Testis (tissue), 3 donors: ENCODE measurements around the gene MEF2A. TPM values are rescaled to one million over a fixed set of nuclear protein-coding genes. Genes with fewer than 3 reads are reported as not detected.
A peak's percentile ranks its signal among the peaks of the same experiment; 100 is the strongest.

ENCODE experiments used
- DNase-seq: peaks from one replicate; pipeline ENCODE4 v3.0.0-alpha.2; 2019
- H3K27ac ChIP-seq, 2 donors: fragments of 200-600 bp; sonication (generic); one replicate each; pipeline ENCODE4 v1.5.1; 2019
- H3K27me3 ChIP-seq: fragments of 200-600 bp; sonication (generic); one replicate; pipeline ENCODE4 v1.5.1; 2019
- H3K36me3 ChIP-seq: fragments of 200-600 bp; sonication (generic); one replicate; pipeline ENCODE4 v1.5.1; 2017; ENCODE audit warnings: low read depth; ENCODE audit errors: missing control alignments
- H3K4me1 ChIP-seq: fragments of 200-600 bp; sonication (generic); one replicate; pipeline ENCODE4 v1.5.1; 2019
- H3K4me3 ChIP-seq, 2 donors: fragments of 200-600 bp; sonication (generic); one replicate each; pipeline ENCODE4 v1.5.1; 2017 to 2019
- H3K9me3 ChIP-seq: fragments of 200-600 bp; sonication (generic); one replicate; pipeline ENCODE4 v1.5.1; 2017
- POLR2A ChIP-seq: fragments of 450-650 bp; IDR thresholded peaks from one replicate; pipeline ENCODE4 v1.6.1; 2017; ENCODE audit warnings: antibody characterized with exemption, mild to moderate bottlenecking, moderate library complexity
- WGBS, 2 donors: methylation state at CpG; one replicate each; pipeline ENCODE4 v1.1.5; 2018; 5-methylcytosine and 5-hydroxymethylcytosine counted together
- intact Hi-C: fragments of 100-400 bp; cut with DNase I; formaldehyde crosslinking; loops from one replicate; pipeline ENCODE4 v1.15.1; 2023; ENCODE audit warnings: low total_unique reads
- polyA plus RNA-seq: library from polyadenylated mRNA; stranded (reverse); fragments of 350-450 nt; fragmentation: Illumina TruSeq; extraction: RNeasy Lipid Tissue Mini Kit (QIAGEN cat#74804); gene quantifications from one replicate; pipeline ENCODE4 v1.2.3, GENCODE V29; 2014; ENCODE audit warnings: low read depth, low replicate concordance; ENCODE audit not compliant: insufficient read depth
- total RNA-seq, 2 donors: library from RNA; depleted of rRNA; stranded (reverse); fragments of >200 nt; gene quantifications; one replicate each; pipeline ENCODE4 v1.2.3, GENCODE V29; 2016
- TF ChIP-seq, protein P1 (sequence below), 3 experiments: fragments of 450-650 bp in 2 of 3; fragments of 200-600 bp in 1 of 3; sonication (generic) in 1 of 3; IDR thresholded peaks; one replicate each; pipeline ENCODE4 v1.5.1; 2016 to 2019; ENCODE audit warnings: antibody characterized with exemption in 3 of 3, mild to moderate bottlenecking in 2 of 3, moderate library complexity in 1 of 3

The MEF2A gene
- total and polyA plus RNA-seq, 3 donors from 2014 or later, result 33.7 to 68.9 (median 67.9) TPM

DNA sequence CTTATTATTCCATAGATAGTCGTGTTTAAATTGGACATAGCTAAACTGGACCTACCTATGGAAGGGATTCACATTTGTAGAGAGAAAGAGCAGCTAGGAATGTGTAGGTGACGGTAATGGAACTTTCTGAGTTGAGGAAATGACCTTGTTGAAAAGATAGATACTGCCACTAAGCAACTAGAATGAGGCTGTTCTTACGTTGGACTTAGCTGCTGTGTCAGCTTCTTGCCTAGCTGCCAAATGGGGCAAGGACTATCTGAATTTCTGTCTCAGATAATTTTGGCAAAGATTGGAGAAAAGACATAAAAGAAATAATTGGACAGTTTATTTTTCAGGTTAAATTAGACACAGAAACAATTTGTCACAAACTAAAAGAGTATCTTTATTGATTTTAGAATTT lies 68.8 kb downstream of the MEF2A start:
- no peaks in the 10 kb centered on the region for H3K27me3 ChIP-seq
- no peak for DNase-seq
- TF ChIP-seq POLR2A, result no peak
- TF ChIP-seq, protein P1, sequence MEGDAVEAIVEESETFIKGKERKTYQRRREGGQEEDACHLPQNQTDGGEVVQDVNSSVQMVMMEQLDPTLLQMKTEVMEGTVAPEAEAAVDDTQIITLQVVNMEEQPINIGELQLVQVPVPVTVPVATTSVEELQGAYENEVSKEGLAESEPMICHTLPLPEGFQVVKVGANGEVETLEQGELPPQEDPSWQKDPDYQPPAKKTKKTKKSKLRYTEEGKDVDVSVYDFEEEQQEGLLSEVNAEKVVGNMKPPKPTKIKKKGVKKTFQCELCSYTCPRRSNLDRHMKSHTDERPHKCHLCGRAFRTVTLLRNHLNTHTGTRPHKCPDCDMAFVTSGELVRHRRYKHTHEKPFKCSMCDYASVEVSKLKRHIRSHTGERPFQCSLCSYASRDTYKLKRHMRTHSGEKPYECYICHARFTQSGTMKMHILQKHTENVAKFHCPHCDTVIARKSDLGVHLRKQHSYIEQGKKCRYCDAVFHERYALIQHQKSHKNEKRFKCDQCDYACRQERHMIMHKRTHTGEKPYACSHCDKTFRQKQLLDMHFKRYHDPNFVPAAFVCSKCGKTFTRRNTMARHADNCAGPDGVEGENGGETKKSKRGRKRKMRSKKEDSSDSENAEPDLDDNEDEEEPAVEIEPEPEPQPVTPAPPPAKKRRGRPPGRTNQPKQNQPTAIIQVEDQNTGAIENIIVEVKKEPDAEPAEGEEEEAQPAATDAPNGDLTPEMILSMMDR (IDR thresholded peaks at IDR 0.05), result no peak
- H3K9me3 ChIP-seq, result no peaks in the 10 kb centered on the region
- H3K36me3 ChIP-seq, result no peaks in the 10 kb centered on the region
- intact Hi-C loops, result no loop called here
- WGBS, 2 donors, result 46 to 62% methylated on average over 3 of the region's 3 CpGs
- H3K4me1 ChIP-seq, result peaks cover 19% of the 10 kb centered on the region
- no peak overlapping the region for H3K4me3 ChIP-seq
- peak overlapping the region in 1 of 2 donors; percentile 25 for H3K27ac ChIP-seq

GRCh38 chr15:99635145-99635544 lies 69.4 kb downstream of the MEF2A start:
- Histone ChIP-seq H3K27ac (no peak overlapping the region), H3K27me3 (no peaks in the 10 kb centered on the region), H3K4me1 (peaks cover 19% of the 10 kb centered on the region), H3K36me3 (no peaks in the 10 kb centered on the region), H3K4me3 (no peak overlapping the region), H3K9me3 (no peaks in the 10 kb centered on the region)
- no peak for TF ChIP-seq POLR2A
- TF ChIP-seq, protein P1 (IDR thresholded peaks at IDR 0.05), result no peak
- DNase-seq, result no peak
- WGBS, 2 donors, result 89 to 94% methylated on average over 3 of the region's 3 CpGs
- intact Hi-C loops, result no loop called here

DNA sequence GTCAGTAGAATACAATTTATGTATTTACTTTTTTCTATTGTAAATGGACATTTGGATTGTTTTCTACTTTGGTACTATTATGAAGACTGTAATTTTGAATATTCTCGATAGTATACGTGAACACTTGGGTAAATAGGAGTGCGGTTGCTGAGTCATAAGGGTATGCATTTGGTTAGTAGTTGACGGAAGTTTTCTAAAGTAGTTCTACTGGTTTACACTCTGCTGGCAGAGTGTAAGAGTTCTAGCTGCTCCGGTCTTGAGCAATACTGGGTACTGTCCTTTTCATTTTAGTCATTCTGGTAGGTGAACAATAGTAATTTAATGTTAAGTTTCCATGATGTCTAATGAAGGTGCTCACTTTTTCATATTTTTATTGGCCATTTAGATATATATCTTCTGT lies 70.0 kb downstream of the MEF2A start:
- 95 to 96% methylated on average over 5 of the region's 5 CpGs for WGBS, 2 donors
- Histone ChIP-seq H3K4me3 (no peak overlapping the region), H3K4me1 (peaks cover 19% of the 10 kb centered on the region), H3K27ac (no peak overlapping the region), H3K9me3 (no peaks in the 10 kb centered on the region), H3K27me3 (no peaks in the 10 kb centered on the region), H3K36me3 (no peaks in the 10 kb centered on the region)
- intact Hi-C loops, result no loop called here
- no peak for DNase-seq
- no peak for TF ChIP-seq POLR2A
- TF ChIP-seq, protein P1 (IDR thresholded peaks at IDR 0.05), result no peak

GRCh38 chr15:99644913-99645542 lies 79.2 kb downstream of the MEF2A start:
- intact Hi-C loops, result no loop called here
- TF ChIP-seq, protein P1 (IDR thresholded peaks at IDR 0.05), result no peak
- no peak for TF ChIP-seq POLR2A
- WGBS, 2 donors, result 73% methylated on average over 2 of the region's 2 CpGs

DNA sequence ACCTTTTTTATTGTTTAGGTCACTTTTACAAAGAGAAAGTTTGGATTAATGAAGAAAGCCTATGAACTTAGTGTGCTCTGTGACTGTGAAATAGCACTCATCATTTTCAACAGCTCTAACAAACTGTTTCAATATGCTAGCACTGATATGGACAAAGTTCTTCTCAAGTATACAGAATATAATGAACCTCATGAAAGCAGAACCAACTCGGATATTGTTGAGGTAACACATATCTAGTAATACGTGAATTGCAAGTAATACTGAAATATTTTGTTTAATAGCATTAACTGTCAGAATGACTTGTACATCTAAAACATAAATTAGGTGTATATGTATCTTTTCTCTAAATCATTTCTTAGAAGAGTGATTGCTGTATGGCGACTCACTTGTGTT lies 79.8 kb downstream of the MEF2A start:
- WGBS, 2 donors, result 93 to 95% methylated on average over 3 of the region's 3 CpGs
- TF ChIP-seq, protein P1 (IDR thresholded peaks at IDR 0.05), result no peak
- TF ChIP-seq POLR2A, result no peak

More at GRCh38 chr15:99644913-99645542, 79.2 kb downstream of the MEF2A start:
- no peak for DNase-seq
- Histone ChIP-seq H3K27me3 (no peaks in the 10 kb centered on the region), H3K4me3 (no peak overlapping the region), H3K36me3 (no peaks in the 10 kb centered on the region), H3K9me3 (no peaks in the 10 kb centered on the region), H3K4me1 (no peaks in the 10 kb centered on the region), H3K27ac (no peak overlapping the region)

More for the DNA sequence above, 79.8 kb downstream of the MEF2A start:
- Histone ChIP-seq H3K27me3 (no peaks in the 10 kb centered on the region), H3K27ac (no peak overlapping the region), H3K4me3 (no peak overlapping the region), H3K36me3 (no peaks in the 10 kb centered on the region), H3K9me3 (no peaks in the 10 kb centered on the region), H3K4me1 (no peaks in the 10 kb centered on the region)
- DNase-seq, result no peak
- intact Hi-C loops, result no loop called here
